Midbrain (tissue), 1 donor: ENCODE measurements around the gene SPSB4.
A peak's percentile ranks its signal among the peaks of the same experiment; 100 is the strongest.
"Not testable (repeated sequence)": the region's sequence is repeated elsewhere in the genome, so short reads cannot be mapped to it uniquely, and the experiment has no call there.

Source experiments
- DNase-seq: peaks from one replicate; lab custom pipeline; 2025; lab: John Stamatoyannopoulos, UW

The SPSB4 gene

DNA sequence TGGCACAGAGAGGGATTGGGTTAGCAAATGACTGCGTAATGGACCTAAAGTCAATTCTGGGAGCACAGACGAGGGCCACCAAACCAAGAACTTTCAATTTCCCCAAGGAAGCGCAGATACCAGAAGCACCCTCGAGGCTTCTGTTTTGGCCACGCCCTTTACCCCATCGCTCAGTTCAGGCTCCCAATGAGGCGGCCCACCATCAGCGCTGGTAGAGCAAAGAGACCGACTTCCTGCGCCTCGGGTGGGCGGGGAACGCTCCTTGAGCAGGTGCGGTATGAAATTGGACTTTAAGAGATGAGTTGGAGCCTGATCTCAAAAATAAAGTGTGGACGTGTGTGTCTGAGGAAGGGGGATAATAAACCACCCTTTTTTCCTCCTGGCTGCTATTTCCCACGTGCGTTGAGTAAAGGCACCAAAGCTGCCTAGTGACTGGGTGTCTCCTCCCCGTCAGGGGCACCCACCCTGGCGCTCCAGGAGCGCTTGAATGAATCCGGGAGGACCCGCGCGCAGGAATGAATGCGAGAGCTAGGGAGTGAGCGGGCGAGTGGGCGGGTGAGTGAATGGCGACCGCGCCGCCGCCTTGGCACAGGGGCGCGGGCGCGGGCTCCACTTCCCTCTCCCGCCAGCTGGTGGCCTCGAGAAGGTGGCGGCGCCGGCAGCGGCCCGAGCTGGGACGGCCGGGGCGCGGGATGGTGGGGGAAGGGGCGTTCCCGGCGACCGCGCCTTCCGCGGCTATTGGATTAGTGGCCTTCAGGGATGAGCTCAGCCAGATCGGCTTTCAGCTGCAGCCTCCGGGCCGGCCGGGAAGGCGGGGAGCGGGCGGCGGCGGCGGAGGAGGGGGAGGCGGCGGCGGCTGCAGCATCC is at the start of gene SPSB4:
SPSB4 (plus strand) TSS at position 772 of the 867 bp plus-strand sequence. CDS start 14,758 bp downstream, outside the sequence.
- DNase-seq, result no peak

DNA sequence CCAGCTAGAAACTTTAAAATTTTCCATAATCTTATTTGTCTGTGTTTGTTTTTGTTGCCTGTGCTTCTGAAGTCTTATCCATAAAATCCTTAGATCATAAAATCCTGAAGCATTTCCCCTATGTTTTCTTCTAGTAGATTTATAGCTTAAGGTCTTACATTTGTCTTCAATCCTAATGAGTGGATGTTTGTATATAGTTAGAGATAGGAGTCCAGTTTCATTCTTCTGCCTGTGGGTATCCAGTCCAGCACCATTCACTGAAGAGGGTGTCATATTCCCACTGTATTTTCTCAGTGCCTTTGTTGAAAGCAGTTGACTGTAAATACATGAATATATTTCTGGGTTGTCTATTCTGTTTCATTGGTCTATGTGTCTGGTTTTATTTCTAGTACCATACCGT is 44.8 kb upstream of the SPSB4 start:
- DNase-seq, result no peak

DNA sequence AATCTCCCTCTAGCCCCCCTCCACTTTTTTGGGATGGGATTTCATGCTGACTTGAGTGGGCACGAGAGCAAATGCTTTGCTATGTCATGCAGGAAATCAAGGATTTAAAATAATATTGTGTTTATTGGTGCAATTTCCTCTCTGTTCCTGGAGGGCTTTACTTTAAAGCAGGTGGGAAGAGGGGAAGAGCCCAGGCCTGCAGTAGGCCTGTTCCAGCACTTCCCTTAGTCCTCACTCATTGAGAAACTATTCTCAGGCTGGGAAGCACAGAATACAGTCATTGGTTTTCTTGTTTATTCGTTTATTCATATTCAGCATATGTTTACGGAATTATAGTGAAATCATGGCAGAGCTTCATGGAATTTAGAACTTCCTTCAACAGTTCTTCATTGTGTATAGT is 41.7 kb upstream of the SPSB4 start:
- no peak for DNase-seq

DNA sequence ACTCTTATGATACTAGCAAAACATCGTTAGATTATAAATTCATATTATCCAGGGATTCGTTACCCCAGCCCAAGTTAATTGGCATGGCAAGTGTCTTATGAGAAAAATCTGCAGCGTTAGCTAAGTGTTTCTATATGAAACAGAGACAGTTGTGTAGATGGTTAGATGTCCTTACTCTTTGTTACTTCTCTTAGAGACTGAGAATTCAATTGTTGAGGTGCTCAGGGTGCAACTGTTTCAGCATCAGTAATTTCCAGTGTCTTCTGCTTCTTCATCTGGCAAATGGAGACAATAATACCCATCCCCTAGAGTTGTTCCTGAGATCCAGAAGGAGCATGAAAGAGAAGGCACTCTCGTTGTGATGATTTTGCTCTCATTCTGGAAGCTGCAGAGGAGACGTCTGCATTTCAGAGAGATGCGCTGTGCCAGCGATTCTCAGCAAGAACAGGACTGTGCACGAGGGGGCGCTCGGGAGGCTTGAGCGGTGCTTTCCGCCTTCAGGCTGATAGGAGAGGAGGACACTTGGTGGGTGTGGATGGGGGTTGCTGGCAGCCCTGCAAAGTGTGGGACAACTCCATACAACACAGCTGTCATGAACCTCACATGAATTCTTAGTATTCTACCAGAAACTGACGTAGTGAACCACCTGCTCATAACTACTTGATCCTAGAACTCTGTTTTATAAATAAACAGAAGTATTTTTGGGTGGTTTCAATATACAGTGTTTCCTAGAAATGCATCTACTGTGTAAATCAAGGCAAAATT is 39.7 kb upstream of the SPSB4 start:
- peak; percentile 59 for DNase-seq

DNA sequence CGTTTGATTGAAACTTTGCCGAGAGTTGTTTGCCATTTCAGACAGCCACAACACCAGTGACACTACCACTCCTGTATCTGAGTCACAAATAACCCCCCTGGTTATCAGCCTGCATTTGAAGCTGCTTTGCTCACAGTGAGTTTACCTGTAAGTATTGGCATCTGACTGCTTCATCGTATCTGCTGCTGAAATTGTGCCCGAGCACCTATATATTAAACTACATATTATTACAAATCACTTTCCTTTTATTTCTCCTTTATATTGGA is 39.2 kb upstream of the SPSB4 start:
- DNase-seq, result no peak

DNA sequence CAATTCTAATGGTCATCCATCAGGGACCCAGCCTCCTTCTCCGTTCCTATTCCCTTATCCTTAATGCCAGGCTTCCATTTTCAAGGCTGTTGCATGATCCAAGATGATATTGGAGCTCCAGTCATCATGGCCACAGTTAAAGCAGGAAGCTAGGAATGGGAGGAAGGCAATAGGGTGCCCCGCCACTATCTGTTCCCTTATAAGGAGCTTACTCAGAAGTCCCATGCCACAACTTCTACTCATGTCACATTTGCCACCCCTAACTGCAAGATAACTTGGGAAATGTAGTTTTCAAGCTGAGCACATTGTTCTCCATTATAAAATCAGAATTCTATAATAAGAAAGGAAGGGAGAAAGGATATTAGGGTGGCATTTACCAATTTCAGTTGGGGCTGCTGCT is 38.6 kb upstream of the SPSB4 start:
- DNase-seq, result no peak

DNA sequence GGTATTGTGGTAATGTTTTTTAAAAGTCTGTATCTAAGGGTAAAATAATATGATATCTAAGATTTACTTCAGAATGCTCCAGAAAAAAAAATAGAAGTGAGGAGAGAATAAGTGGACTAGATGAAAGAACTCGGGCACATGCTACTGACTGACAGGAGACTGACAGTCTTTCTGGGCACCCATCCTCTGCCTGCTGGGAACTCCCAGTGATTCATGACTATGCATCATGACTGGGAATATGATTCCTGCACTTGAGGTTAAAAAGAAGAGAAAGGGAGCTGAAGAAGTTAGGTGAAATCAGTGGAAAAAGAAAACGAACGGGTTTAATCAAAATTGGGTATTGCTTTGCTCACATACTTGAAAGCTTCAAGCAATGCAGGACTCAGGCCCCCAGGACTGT is 35.7 kb upstream of the SPSB4 start:
- no peak for DNase-seq

DNA sequence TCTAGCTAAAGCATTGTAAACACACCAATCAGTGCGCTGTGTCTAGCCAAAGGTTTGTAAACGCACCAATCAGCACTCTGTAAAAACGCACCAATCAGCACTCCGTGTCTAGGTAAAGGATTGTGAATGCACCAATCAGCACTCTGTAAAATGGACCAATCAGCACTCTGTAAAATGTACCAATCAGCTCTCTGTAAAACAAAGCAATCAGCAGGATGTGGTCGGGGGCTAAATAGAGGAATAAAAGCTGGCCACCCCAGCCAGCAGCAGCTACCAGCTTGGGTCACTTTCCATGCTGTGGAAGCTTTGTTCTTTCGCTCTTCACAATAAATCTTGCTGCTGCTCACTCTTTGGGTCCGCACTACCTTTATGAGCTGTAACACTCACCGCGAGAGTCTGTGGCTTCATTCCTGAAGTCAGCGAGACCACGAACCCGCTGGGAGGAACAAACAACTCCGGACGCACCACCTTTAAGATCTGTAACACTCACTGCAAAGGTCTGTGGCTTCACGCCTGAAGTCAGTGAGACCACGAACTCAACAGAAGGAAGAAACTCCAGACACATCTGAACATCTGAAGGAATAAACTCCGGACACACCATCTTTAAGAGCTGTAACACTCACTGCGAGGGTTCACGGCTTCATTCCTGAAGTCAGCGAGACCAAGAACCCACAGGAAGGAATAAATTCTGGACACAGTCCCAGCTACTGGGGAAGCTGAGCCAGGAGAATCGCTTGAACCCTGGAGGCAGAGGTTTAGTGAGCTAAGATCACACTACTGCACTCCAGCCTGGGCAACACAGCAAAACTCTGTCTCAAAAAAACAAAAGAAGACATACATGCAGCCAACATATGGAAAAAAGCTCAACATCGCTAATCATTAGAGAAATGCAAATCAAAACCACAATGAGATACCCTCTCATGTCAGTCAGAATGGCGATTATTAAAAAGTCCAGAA is 33.5 kb upstream of the SPSB4 start:
- not testable (repeated sequence) for DNase-seq

DNA sequence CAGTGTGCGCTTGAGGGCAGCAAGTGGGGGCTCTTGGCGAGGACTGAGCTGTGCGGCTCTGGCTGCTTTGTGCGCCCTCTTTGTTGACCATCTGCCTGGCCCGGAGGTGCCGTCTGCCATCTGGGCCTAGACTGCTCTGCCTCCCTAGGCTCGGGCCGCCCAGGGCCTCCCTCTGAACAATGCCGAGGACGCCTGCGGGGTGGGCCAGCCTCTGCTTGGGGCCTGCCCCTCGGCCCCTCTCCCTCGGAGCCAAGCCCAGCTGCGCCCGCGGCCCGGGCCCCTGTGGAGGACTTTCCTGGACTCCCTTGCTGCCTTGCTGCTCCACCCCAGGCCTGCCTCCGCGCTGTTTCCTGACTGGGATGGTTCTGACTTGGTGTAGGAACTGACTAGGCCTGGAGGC is 31.9 kb upstream of the SPSB4 start:
- no peak for DNase-seq

DNA sequence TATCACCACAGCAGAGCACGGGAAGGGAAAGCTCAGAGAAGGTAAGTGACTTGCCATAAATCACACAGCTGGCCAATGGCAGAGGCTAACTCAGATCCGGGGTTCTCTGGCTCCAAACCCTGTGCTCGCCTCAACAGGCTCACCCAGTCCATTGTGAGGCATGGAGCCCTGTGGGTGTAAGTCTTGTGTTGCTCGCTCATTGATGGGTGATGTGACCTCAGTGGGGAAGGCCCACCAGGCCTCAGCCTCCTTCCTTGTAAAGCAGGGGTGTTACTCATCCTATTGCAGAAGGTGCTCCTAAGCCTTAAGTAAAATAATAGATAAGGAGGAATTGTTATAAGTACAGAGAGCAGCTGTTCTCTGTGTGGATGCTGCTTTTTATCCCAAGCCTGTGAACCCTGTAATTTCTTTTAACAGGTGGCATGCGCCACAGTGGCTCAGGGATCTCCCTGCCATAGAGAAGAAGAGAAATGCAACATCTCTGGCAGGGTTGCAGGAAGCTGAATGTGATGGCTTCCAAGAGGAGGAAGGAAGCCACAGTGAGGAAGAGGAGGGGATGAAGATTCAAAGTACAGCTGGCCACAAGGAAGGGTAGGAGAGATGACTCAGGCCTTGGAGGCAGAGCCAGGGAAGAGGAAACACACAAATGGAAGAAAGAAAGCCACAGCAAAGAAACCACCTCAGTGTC is 30.9 kb upstream of the SPSB4 start:
- no peak for DNase-seq

DNA sequence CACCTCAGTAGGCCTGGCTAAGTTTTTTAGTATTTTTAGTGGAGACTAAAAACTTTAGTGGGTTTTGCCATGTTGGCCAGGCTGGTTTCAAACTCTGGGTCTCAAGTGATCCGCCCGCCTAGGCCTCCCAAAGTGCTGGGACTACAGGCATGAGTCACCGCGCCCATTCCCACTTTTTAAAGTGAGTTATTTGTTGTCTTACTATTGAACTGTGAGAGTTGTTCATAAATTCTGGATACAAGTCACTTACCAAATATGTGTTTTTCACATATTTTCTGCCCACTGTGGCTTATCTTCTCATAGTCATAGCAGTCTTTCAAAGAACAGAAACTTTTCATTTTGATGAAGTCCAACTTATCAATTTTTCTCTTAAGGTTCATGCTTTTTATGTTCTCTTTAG is 29.9 kb upstream of the SPSB4 start:
- DNase-seq, result no peak

DNA sequence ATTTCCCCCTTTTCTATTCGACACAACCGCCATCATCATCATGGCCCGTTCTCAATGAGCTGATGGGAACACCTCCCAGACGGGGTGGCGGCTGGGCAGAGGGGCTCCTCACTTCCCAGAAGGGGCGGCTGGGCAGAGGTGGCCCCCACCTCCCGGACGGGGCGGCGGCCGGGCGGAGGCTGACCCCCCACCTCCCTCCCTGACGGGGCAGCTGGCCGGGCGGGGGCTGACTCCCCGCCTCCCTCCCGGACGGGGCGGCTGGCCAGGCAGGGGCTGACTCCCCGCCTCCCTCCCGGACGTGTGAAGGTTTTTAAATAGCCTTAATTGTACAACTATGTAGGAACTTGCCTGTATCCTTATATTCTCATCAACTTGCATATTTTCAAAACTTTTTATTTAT is 20.9 kb upstream of the SPSB4 start:
- no peak for DNase-seq

DNA sequence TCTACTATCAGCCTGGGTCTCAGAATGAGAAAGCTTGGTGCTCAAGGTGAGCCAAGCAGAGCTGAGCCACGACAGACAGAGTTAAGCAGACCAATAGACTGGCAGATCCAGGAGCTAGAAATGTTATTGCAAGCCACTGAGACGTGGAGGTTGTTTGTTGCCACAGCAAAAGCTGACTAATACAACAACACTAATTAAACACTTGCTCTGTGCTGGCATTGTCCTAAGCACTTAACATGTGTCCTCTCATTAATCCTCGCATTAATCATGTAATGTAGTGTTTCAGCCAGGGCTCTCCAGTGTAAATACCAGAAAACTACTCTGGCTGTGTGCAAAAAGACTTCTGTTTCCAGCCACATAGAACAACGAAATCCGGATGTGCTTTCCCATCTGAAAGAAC is 11.6 kb upstream of the SPSB4 start:
- DNase-seq, result no peak

DNA sequence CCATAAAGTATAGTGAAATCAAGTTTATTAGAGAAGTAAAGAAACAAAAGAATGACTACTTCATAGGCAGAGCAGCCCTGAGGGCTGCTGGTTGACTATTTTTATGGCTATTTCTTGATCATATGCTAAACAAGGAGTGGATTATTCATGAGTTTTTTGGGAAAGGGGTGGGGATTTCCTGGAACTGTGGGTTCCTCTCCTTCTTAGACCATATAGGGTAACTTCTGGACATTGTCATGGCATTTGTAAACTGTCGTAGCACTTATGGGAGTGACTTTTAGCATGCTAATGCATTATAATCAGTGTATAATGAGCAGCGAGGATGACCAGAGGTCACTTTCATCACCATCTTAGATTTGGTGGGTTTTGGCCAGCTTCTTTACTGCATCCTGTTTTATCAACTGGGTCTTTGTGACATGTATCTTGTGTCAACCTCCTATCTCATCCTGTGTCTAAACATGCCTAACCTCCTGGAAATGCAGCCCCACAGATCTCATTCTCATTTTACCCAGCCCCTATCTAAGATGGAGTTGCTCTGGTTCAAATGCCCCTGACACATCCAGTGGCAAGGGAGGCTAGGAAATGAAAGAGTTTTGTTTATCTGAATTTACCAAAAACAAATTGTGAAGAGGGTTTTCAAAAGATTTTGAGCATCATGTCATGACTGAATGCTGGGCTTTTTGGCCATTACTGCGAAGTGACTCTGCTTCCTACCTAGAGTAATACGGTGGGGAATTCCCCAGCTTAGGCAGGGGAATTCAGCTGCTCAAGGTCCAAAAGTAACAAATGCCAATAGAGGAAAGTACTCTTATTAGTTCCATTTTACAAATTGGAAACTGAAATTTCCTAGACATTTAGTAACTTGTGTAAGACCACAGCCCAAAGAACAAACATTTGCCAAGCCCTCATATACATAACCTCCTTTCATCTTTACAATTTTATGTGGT is 6.2 kb upstream of the SPSB4 start:
- DNase-seq, result no peak

DNA sequence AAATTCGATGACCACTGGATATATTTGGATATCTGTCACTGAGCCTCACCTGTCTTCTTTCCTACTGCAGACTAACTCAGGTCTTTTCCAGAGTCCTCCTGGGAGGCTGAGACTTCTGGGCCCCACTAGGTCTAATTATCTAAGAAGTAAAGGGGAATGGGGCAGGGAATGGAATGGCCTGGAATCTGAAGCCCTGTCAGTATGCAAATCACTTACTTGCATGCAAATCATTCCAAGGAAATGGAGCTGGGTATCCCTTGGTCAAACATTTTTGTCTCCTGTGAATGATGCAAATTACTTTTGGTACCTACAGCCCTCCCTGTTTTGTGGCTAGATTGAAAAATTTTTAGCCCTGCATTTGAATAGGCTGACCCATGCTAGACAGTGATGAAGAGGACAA is 5.3 kb upstream of the SPSB4 start:
- no peak for DNase-seq

DNA sequence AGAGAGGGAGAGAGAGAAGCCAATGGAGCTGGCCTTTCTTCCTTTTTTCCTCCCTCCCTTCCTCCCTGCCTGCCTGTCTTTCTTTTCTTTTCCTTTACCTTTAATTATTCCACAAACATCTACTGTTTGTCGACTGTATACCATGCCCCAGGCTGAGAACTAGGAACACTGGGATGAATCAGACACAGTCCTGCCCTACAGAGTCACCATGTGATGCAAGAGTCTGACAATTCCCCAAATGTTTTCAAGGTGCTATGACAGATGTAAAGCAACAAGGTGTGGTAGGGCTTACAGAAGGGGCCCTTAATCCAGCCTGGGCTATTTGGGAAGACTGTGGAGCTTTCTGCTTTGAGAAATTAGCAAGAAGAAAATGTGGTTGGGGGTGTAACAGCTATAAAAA is 4.0 kb upstream of the SPSB4 start:
- no peak for DNase-seq

DNA sequence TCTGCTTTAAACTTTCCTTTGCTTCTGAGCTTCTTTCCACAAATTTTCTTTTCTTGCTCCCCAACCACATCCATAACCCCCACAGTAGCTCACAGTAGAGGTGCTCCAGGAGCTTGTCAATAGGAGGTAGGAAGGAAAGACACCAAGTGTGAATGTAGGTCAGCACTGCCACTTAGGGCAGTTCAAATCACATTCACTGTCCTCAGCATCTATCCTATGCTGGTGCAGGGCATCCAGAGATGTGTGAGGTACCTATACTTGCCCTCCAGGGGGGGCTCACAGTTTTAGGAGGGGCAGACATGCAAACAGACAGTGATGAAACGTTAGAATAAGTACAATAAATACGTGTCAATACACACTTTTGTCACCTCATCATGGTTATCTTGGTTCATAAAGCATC is 1.5 kb upstream of the SPSB4 start:
- no peak for DNase-seq

DNA sequence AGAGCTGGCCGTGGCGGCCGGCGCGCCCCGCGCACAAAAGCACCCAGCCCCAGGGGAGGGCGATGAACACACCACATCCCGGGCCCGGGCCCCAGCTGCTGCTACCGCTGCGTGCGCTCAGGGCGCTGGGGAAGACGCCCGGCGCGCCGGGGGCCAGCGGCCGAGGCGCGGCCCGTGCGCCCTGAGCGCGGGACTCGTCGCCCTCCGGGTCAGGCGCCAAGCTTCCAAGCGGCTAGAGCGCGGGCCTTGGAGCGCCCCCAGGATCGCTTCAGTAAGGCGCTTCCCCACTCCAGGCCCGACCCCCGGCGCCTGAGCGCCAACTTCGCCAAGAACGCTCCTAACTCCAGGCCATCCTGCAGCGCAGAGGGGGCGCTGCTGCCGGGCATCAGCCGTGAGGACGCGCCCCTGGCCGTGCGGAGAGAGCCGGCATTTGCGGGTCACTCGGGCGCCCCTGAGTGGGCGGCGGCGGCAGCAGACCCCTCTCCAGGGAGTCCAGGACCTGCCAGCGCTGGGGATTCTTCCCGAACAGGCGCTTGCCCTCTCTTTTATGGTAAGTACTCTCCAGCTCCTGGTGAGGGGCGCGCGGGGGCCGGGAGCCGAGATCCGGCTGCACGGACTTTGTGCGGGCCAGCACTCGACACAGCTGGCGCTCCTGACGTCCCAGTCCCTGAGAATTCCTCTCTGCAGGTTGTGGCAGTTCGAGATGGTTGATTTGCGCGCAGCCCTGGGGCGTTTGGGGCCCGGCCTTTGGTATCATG is 475 bp downstream of the SPSB4 start:
- no peak for DNase-seq

DNA sequence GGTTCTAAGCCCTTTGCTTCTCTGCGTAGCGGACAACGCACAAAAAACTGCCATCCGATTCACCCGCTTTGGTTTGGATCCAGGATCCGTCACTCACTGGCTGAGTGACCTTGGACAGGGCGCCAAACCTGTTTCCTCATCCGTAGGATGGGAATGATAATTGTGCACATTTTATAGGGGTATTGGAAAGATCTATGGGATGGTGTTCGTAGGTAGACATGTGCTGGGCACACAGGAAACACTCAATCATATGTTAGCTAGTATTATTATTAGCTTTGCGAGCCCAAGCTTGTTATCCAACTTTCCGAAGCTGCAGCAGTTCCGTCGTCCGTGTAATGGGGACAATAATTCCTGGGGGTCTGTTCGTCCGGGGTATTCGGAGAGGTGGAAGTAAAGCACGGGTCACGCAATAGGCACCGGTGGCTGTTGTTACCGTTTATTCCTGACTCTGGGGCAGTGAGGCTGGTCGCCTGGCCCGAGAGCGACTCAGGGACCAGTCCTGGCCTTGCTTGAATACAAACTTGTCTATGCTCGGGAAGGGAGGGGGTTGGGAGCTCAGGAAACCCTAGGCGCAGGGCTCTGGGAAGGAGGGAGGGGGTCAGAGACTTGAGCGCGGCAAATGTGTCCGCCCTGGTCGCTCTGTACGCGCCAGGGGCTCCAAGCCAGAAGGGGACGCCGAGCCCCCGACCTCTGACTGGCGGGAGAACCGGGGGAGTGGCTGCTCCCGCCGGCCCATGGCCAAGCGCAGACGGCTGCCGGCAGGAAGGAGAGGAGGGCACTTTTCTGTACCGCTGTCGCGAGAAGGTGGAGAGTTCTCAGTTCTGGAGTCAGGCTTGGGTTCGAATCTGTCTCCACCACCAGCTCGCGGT is 1.3 kb downstream of the SPSB4 start:
- no peak for DNase-seq
